ENCODE data around the gene GNAZ.

GNAZ gene

DNA sequence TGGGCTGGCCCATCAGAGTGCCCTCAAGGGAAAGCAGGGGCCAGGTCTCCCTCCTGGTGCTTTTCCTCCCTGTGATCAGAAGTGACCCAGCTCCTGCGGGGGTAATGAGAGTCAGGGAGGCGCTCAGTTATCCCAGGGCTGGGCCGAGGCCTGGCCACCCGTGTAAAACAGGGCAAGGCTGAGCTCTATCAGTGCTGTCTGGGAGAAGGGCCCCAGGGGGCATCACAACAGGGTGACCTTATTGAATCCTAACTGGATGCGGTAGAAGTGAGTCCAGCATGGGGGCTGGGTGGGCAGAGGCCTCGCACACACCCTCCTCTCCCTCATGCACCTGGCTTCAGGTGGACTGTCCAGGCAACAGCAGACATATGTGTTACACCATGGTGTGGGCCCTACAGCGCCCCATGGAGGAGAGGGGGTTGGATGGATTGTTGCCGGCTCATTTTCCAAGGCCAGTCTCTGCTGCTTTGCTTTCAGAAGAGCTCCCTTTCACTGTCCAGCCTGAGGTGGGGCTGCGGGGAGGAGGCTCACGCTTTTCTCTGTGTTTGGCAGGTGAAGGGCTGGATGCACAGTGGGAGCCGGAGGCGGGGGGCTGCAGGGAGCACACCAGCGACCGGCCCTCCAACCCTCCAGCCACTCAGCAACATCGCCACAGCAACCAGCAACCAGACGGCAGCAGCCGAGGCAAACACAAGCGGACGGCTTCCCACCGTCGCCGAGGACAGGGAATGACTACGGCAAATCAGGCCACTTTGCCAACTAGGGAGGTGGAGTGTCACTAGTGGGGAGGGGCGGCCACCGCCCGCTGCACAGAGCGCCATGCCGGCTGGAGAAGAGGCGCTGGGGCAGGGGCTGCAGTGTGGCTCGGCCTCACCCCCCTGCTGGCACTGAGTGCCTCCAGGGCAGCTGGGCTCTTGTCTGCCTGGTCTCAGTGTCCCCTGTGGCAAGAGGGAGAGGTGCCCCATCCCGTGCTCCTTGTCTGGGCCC is 24.7 kb downstream of the GNAZ start:
- DNase-seq: no peak

DNA sequence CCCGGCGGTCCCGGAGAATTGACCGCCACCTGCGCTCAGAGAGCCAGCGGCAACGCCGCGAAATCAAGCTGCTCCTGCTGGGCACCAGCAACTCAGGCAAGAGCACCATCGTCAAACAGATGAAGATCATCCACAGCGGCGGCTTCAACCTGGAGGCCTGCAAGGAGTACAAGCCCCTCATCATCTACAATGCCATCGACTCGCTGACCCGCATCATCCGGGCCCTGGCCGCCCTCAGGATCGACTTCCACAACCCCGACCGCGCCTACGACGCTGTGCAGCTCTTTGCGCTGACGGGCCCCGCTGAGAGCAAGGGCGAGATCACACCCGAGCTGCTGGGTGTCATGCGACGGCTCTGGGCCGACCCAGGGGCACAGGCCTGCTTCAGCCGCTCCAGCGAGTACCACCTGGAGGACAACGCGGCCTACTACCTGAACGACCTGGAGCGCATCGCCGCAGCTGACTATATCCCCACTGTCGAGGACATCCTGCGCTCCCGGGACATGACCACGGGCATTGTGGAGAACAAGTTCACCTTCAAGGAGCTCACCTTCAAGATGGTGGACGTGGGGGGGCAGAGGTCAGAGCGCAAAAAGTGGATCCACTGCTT is 25.5 kb downstream of the GNAZ start:
- DNase-seq: no peak

DNA sequence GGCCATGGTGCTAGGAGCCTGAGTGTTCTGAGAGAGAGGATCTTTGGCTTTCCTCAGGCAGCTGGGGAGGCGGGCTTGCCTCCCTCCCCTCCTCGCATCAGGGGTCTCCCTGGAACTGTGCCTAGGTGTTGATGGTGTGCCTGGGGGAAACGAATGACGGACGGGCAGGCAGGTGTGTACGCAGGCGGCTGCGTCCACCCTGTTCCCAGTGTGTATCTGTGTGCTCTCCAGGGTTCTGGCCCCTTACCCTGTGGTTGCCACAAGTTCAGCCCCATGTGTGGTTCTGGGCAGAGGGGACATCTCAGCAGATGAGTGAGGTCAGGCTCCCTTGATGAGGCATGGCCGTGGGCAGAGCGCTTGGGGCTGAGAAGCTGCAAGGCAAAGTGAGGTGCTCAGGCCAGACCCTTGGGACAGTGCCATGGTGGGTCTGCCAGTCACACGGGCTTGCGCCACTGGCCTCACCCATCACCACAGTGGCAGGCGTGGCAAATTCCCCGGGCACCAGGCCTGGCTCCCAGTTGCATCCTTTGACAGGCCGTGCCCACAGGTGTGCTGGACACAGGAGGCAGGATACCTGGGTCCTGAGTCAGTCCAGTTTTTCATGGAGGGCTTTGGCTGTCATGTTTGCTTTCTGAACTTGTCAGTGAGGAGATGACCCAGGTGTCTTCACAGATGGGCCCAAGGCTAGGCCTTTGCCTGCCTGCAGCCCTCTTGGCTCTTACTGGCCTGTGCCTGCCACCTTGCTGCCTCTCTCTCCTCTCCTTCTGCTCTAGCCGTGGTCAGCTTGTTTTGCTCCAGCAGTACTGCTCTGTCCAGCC is 27.3 kb downstream of the GNAZ start:
- DNase-seq: no peak

DNA sequence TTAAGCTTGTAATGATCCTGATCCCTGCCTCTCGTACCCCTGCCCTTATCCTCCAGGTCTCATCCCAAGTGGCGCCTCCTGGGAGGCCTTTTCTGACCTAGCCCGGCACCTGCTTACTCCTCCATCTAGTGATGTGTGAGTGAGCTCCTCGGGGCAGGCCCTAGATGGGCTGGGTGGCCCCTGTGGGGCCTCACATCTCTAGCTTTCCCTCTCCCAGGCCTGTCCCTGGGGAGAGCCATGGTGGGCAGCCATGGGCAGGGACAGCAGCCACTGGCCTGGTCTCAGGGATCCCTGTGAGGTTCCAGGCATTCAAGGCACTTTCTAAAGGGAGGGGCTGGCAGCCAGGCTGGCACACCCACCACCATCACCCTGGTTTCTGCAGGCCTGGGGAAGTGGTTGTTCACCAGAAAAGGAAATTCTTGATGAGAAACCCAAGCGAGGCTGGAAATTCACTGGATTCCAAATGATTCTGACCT is 27.9 kb downstream of the GNAZ start:
- no peak for DNase-seq

DNA sequence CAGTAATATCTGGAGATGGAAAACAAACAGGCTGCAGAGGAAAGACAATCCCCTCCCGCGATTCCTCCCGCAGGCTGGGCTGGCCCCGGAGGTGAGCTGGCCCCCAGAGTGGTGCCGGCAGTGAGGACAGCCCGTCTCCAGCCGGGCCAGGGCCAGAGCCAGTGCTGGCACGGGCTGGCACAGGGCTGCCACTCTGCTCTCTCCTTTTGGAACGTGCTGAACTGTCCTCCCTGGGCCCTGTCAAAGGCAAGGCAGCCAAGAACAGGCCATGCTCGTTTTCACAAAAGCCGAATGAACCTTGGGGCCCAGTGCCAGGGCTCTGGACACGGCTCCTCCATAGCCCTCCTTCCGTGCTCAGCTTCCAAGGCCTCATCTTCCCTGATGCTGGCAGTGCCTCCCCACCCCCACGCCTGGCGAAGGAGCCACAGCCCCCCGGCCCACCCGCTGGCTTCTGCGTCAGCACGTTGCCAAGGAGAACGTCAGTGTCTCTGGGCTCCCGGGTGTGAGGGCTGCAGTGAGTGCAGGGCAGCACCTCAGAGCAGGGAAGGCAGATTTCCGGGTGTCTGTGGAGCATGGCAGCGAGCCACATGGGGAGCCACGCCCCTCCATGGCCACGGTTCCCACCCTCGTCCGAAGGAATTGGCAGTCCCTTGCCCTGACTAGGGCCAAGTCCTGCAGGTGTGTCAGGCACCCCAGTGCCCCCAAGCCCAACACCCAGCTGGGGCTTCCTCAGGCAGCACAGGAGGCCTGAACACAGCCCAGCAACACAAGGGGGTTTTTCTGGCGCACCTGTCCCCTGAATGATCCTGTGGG is 28.6 kb downstream of the GNAZ start:
- DNase-seq: no peak

DNA sequence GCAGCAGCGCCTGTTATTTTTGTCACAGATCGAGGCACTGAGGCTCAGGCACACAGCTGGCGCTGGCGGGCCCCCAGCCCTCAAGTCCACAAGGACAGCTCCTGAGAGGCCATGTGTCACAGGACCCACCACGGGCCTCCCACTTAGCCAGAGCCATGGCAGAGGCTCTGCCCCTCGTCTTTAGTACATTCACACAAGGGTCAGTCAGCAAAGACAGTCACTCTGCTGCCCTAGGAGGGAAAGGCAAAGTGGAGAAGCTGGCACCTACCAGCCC is 29.1 kb downstream of the GNAZ start:
- DNase-seq: no peak

DNA sequence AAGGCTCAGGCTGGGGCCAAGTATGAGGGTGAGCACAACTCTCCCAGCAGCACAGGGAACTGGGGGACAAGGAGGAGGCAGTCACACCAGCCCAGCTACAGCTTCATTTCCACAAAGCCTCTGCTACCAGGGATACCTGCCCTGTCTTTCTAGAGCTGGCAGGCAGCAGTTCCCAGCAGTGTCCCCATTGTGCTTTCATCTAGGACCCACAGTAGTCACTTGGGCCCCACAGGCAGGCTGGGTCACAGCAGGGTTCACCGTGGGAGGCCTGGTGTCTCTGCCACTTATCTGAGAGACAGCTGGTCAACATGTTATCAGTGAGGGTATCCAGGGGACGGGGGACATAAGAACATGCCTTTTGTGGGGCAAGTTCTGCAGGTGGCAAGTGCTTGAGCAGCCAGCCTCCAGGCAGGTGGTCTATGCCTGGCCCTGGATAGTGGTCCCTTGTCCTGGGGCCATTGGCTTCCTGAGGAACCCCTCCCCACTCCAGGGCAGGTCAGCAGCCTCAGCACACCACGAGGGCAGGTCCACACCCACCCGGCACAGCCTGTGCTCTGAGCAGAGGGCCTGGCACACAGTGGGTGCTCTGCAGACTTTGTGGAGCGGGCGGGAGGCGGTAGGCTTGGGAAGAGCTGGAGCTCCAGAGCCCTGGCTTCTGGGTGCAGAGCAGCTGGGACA is 29.9 kb downstream of the GNAZ start:
- DNase-seq: no peak

DNA sequence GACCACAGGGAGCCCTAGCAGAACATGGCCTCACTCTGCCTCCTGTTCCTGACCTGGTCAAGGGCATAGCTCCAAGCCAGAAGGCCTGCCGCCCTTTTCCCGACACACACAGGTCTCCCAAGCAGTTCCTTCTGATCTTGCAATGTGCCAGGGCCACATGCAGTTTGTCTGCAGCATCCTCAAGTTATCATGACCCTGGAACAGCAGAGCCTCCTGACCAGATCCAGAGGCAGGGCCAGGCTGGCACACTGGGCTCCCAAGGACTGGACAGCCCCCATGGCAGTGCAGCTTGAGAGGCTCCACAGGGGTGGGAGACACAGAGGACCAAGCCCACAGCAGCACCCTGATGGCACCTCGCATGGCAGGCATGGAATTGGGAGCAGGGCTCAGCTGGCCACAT is 31.2 kb downstream of the GNAZ start:
- no peak for DNase-seq

DNA sequence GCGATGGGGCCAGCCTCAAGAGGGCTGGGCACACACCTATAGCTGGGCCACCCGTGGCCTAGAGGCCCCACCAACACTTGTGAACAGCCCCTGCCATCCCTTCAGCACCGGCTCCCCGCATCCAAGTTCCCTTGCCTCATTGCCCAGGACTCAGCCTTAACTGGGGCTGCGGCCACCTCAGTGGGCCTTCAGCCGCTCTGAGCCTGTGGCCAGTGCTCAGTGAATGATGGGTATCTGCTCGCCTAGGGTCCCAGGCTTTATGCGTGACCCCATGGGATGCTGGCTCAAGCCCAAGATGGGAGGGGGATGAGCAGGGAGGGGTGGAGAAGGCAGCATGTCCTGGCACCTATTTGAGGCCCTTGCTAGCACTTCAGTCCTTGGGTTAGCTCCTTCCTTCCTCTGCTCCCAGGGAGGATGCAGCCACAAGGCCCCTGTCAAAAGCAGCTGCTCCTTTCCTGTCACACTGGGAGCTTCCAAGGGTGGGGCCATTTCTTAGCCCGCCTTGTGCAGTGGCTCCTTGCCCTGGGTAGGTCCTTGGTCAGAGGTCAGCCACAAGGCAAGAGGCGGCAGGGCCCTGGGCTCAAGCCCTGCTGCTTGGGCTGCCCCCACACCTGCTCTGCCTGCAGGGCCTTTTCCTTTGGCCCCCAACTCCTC is 31.8 kb downstream of the GNAZ start:
- no peak for DNase-seq

DNA sequence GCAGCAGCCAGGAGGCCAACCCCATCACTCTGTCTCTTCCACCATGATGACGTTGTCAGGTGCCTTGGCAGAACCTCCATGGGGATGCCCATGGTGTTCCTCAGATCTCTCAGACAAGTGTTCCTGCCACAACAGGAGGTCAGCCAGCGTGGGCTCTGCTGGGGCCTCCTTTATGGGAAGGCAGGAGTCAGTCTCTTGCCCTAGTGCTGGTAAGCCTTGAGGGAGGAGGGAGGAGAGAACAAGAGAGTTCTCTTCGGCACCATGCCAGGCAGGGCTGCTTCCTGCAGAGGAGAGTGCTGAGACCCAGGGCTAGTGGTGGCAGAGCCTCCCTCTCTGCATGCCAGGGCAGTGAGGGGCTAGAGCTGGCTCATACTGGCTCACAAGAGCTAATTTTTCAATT is 32.5 kb downstream of the GNAZ start:
- DNase-seq: no peak

DNA sequence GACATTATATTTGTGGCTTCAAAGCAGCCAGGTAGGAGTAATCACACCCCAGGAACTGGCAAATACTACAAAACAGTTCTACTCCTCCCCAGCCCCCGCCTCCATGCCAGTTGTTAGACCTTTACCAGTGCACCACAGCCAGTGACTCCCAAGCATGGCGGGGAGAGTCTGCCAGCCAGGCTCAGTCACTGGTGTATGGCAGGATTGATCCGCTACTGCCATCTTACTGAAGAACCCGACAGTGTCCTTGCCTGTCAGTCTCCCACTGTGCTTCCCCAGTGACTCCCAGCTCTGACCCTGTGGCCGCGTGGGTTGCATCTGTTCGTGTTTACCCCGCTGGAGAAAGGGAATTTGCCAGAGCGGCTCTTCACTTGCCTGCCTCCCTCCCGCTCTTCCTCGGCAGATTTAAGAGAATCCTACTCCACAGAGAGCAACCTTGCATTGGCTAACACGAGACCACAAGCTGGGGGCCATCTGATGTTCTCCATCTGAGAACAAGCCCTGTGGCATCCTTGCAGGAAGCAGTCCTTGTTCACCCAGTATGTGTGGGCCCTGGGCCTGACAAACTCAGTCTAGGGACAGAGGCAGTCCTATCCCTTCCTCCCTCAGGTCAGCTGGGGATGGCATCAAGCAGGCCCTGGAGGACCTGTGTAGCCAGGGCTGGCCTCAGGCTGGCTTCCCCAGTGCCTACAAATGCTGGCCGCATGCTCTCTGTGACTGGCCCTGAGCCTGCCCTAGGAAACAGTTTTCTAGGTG is 33.1 kb downstream of the GNAZ start:
- no peak for DNase-seq

DNA sequence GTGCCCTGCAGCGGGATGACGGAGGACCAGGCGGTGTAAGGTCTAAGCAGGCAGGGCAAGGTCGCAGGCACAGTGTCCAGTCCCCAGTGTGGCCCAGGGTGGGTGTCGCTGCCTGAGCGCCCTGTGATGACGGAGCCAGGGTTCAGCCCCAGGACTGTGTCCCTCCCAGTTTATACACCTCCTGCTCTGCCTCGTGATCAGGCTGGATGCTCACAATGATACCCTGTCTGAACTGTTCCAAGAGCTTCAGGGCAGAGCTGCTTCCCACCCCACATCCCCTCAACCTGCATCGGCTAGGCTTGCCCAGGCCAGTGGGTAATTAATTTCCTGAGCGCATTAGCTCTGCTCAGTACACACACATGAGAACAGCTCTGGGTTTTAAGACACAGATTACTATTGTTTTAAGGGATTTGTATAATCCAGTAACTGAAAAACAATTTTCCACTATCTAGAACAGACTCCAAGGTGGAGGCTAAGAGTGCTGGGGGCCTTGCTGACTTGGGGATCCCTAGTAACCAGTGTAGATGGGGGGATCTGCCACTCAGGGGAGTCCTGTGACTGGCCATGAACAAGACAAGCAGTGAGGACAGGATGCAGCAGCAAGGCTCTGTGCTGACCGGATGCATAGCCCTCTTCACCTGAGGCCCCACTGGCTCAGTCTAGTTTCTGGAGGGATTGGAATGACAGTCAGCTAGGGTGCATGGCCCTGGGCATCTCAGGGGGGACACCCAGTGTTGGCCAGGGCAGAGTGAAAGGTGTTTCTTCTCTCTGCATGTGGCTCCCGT is 34.1 kb downstream of the GNAZ start:
- DNase-seq: no peak

DNA sequence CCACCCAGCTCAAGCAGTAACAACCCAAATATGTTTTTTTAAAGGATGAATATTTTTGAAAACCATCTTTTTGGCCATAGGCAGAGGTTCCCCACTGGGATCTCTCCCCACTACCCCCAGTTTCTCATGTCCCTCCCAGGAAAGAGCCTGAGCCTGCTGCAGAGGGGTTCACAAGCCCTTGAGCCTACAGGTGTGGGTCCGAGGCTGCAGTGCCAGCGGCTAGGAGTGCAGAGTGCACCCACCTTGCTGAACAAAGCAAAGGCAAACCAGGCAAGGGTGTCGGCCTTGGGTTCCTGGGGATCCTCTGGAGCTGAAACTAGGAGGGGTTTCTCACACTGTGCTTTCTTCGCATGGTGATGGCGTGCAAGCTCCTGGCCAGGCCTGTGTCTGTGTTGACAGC is 35.0 kb downstream of the GNAZ start:
- DNase-seq: no peak

DNA sequence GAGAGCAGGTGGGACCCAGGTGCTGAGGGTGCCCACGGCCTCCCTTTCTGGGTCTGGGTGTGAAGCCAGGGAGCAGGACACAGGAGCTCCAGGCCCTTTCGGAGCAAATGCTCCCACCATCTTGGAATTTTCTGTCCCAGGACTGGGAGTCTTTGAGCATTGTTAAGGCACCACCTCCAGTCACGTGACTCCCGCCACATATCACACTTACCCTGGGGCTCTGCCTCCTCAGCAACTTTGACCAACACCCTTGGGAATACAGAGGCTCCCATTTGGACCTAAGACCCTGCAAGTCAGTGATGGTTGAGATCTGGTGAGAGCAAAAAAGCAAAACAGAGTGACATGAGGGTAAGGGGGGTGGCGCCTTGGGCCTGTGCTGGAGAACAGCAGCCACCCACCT is 35.6 kb downstream of the GNAZ start:
- DNase-seq: no peak

DNA sequence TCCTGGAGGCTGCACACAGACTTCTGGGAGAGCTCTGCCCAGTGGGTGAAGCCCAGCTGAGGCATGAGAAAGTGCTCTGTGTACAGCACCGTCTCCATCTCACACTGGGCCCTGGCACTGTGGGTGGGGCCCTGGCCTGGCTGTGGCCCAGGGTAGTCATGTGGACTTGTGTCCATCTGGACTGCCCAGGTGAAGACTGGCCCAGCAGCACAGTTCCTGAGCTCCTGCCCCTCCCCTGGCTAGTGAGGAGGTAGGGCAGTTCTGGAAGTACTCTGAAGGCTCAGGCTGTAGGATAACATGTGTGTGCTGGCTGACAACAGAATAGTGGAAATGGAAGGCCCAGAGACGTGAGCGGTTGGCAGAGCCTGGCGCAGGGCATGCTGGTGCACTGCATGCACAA is 36.0 kb downstream of the GNAZ start:
- DNase-seq: no peak

DNA sequence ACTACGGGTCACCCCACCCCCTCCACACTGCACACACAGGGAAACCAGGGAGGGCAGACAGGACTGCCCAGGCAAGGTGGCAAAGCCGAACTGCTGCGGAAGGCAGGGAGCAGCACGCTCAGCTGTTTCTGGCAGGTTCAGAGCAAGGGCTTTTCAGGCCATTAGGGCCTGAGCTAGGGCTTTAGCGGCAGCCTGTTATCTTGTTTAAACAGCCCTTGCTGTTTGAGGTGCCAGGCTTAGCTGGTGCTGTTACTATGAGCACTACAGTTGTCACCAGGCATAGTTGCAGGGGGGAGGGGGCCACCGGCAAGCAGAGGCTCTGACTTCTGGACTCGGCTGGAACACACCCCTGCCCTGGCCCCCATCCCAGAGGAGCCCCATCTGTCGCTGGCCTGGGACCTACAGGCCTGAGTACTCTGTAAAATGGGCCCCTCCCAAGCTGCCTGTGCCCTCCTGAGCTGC is 36.6 kb downstream of the GNAZ start:
- DNase-seq: no peak

DNA sequence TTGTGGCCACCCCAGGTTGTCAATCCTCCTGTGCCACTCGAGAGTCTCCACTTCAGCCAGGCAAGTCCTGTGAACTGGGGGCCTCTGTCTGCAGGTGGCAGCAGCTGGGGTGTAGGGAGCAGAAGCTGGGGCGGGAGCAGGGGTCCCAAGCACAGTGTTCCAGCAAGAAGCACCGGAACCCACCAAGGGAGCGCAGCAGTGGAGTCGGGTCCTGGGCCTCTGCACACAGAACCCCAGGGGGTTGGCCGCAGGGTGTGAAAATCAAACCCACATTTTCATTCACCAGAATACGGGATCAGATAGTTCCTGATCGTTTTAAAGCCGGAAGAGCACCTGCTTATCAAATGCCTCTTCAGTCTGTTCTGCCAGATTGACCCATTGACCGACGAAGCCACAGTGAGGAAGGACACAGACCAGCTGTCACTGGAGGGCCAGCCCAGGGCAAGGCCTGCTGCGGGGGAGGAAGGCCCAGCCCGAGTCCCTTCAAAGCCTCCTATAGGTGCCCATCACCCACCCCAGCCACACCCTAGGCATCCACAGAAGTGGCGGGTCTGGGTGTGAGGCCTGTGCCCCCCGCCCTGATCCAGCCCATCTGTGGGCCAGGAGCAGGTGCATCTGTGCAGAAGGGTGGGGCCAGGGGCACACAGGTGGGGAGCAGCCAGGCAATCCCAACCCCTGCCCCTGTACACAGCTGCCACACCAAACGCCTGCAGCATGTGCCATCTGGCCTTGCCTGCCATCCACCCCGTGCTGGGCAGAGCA is 37.3 kb downstream of the GNAZ start:
- DNase-seq: no peak

DNA sequence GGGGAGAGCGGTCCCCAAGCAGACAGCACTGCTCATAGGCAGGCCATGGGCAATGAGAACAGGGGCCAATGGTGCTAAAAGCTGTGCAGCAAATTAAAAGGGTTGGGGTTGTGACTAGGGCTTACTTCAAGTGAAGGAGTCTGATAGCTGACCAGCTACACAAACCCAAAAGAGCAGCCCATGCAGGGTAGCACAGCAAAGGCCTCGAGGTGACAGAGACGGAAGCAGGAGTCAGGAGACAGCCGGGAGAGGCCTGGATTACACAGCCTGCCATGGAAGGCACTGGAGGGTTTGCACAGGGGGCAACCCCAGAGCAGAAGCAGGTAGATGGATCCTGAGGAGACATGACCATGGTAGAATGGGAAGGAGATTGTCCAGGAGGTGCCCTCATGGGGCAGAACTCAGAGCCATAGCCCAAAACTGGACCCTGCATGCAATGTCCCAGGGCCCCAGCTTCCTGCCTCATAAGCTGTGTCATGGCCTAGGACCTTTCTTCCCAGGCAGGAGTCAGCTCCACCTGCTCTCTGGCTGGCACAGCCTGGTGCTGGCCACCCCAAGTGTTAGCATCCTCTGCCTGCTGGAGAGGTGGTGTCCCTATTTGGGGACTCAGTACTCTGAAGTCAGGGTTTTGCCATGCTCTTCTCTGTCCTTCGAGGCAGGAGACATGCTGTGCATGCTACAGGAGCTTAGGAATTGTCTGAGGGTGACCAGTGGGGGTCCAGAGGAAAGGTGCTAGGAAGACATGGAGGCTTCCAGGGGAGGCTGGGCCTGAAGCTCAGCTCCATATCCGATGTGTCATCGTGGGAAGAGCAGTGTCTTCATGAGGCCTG is 38.1 kb downstream of the GNAZ start:
- DNase-seq: no peak

DNA sequence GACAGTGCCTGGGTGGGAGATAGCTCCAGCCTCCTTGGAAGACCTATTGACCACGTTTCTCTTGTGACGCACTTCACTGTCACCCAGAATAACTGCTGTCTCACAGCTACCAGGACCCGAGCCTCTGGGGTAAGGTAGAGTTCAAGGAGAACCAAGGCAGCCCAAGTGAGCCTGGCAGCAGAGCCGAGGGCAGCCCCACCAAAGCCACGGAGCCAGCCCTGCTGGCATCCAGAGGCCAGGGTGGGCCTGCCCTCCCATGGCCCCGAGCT is 38.7 kb downstream of the GNAZ start:
- DNase-seq: no peak
